WERI-Rb-1 (cell line): ENCODE measurements around the gene TMEM109.

Experiments
- DNase-seq: peaks from one replicate; pipeline ENCODE4 v3.0.0-alpha.2; 2020
- H3K27ac ChIP-seq: fragments of 250-450 bp; sonication (Bioruptor Pico); 2 replicates; pipeline ENCODE4 v1.5.1; 2020; ENCODE audit warnings: mild to moderate bottlenecking, moderate library complexity
- H3K27me3 ChIP-seq: fragments of 250-450 bp; sonication (Bioruptor Pico); 2 replicates; pipeline ENCODE4 v1.5.1; 2021; ENCODE audit warnings: mild to moderate bottlenecking, low read depth, moderate library complexity; ENCODE audit not compliant: insufficient read depth, severe bottlenecking
- H3K36me3 ChIP-seq: fragments of 250-450 bp; sonication (Bioruptor Pico); 2 replicates; pipeline ENCODE4 v1.5.1; 2020; ENCODE audit warnings: mild to moderate bottlenecking, moderate library complexity
- H3K4me3 ChIP-seq: 2 replicates; pipeline ENCODE4 v1.5.1; 2011; ENCODE audit warnings: low read depth, mild to moderate bottlenecking, control low read depth, low read length
- H3K9me3 ChIP-seq: fragments of 250-450 bp; sonication (Bioruptor Pico); 2 replicates; pipeline ENCODE4 v1.5.1; 2021; ENCODE audit warnings: mild to moderate bottlenecking, moderate library complexity; ENCODE audit not compliant: severe bottlenecking
- TF ChIP-seq, protein P1 (sequence below): IDR thresholded peaks from 2 replicates; pipeline ENCODE4 v1.5.1; 2011; ENCODE audit warnings: low read depth, mild to moderate bottlenecking, control low read depth, inconsistent platforms, low read length

Gene TMEM109

DNA sequence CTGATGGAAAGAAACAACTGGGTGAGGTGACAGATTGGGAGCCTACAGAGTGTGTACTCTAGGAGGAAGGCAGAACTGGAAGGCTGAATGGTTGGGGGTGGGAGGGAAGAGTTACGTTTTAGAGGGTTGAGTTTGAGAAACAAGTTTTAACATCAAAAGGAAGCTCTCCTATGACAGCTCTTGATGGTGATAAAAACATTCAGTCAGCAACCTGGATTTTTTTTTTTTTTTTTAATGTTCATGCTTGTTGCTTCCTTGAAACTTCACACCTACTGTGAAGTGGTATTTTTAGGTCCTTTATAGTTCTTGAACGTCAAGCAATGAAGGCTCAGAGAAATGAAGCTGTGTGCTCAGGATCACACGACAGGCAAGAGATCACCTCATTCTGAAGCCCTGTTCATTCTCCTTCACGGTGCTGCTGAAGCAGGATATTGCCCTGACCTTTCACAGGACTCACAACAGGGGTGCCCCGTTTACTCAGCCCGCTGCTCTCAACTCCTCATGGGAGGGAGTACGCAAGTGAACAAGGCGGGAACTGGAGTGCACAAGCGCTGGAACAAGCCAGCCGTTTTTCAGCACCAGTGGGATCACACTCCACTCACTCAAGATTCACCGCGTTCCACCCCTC, 1.6 kb upstream of the TMEM109 start:
- H3K36me3 ChIP-seq, result peaks cover 22% of the 10 kb centered on the region
- H3K27me3 ChIP-seq, result no peaks in the 10 kb centered on the region
- H3K9me3 ChIP-seq, result no peaks in the 10 kb centered on the region
- TF ChIP-seq, protein P1, sequence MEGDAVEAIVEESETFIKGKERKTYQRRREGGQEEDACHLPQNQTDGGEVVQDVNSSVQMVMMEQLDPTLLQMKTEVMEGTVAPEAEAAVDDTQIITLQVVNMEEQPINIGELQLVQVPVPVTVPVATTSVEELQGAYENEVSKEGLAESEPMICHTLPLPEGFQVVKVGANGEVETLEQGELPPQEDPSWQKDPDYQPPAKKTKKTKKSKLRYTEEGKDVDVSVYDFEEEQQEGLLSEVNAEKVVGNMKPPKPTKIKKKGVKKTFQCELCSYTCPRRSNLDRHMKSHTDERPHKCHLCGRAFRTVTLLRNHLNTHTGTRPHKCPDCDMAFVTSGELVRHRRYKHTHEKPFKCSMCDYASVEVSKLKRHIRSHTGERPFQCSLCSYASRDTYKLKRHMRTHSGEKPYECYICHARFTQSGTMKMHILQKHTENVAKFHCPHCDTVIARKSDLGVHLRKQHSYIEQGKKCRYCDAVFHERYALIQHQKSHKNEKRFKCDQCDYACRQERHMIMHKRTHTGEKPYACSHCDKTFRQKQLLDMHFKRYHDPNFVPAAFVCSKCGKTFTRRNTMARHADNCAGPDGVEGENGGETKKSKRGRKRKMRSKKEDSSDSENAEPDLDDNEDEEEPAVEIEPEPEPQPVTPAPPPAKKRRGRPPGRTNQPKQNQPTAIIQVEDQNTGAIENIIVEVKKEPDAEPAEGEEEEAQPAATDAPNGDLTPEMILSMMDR, result no peak
- no peak for DNase-seq
- no peak overlapping the region for H3K4me3 ChIP-seq
- H3K27ac ChIP-seq, result no peak overlapping the region

DNA sequence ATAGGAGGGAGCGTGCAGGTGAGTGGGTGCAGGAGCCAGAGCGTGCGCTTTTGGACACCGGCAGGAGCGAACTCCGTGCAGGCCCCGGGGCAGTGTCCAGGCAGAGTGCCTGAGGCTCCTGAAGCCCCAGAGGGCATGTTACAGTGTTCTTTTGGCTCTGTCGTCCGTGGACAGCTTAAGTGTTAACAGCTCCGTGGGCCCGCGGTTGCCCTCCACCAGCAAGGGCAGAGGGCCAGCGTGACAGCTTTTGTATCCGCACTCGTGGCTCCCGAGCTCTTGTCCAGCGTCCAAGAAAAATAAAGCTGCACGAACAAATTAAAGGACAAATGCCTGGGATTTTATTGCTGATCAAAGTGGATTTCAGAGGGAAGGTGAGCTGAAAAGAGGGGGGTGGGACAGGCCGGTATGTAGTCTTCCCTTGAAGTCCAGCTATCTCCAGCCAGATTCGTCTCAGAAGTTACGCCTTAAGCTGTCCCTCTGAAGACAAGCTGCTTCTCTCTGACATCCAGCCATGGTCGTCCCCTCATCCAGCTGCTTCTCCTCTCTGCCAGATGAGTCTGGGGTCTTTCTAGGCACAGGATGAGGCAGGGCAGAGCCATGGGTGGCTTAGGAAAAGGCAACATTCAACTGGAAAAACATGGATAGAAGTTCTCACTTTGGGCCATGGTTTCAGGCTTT, 968 bp upstream of the TMEM109 start:
- H3K4me3 ChIP-seq, result peak overlapping the region; percentile 49
- peaks cover 23% of the 10 kb centered on the region for H3K36me3 ChIP-seq
- H3K27ac ChIP-seq, result peak overlapping the region; percentile 97
- H3K27me3 ChIP-seq, result no peaks in the 10 kb centered on the region
- TF ChIP-seq, protein P1, result no peak
- DNase-seq, result no peak
- no peaks in the 10 kb centered on the region for H3K9me3 ChIP-seq

DNA sequence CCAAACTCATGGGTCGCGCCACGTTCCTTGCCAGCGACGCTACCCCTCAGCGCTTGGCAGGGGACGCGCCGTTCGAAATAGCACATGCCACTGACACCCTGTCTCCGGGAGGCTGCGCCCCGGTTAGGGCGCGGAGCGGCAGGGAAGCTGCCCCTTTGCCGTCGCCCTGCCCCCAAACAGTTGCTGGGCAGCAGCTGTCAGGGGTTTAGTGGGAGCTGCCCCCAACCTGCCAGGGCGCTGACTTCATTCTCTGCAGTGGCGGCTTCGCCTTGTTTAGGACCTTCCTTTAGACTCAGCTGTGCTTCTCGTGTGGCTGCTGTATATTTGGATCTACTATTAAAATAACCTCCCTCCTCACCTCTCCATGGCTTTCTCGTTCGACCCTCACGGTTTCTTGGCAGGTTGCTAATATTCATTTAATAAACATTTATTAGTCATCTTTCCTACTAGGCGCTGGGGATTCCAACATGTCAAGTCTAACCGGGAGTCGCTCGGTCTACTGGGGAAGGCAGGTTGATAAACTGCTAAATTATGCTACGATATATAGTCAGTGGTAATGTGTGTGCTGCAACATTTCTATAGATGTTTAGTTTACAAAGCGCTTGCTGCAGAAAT, 782 bp downstream of the TMEM109 start:
- H3K36me3 ChIP-seq, result peaks cover 27% of the 10 kb centered on the region
- H3K9me3 ChIP-seq, result no peaks in the 10 kb centered on the region
- H3K27ac ChIP-seq, result peak overlapping the region; percentile 97
- peak; percentile 65 for DNase-seq
- no peaks in the 10 kb centered on the region for H3K27me3 ChIP-seq
- peak overlapping the region; percentile 49 for H3K4me3 ChIP-seq
- TF ChIP-seq, protein P1, result no peak

DNA sequence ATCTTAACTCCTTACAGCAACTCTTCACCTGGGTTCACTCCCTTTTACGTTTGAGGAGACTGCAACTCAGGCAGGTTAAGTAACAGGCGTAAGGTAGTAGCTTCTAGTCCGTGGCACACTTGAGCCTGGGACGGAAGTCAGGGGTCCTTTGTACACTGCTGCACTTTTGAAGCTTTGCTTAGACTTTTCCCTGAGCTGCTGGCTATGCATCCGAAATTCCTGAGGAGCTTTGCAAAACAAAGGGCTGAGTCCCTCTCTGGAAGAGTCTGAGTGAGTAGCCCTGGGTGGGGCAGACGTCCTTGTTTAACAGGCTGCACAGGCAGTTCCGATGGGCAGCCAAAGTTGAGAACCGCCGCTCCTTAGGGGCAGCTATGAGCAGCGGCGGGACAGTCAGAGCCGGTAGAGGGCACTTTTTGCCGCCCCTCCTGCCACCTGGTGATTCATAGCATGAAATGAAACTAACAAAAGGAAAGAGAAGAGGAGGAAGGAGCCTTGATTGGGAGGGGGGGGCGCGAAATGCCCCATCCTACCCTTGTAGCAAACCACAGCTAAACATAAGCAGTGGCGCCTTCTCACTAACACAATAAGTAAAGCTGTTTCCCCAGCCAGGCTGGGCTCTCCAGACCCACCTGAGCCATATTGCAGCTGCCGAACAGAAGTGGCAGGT, 1.4 kb downstream of the TMEM109 start:
- TF ChIP-seq, protein P1, result no peak
- Histone ChIP-seq H3K27me3 (no peaks in the 10 kb centered on the region), H3K9me3 (no peaks in the 10 kb centered on the region), H3K27ac (peak overlapping the region; percentile 97), H3K36me3 (peaks cover 33% of the 10 kb centered on the region), H3K4me3 (peak overlapping the region; percentile 49)
- DNase-seq, result no peak

DNA sequence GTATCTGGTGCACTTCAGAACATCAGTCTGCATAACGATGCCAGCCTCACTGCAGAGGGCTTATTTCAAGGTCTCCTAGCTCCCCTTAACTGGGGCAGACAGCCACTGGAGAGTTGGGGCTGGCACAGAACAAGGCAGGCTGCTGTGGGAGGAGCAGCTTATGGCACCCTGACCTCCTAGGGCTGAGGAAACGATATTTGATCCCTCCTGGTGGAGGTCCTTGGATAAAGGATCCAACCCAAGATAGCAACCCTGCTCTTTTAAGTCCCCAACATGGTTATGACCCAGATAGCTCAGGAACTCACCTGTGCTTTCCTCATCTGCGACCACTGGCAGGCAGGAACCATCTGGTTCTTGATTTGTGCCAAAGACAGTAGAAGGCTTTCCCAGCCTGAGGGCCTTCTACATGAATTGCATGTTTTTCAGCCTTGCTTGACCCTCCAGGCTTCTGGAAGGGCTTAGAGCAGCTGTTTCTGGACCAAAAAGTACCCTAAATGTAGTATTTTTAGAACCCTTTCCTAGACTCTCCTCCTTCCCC, 2.8 kb downstream of the TMEM109 start:
- Histone ChIP-seq H3K27ac (no peak overlapping the region), H3K36me3 (peaks cover 47% of the 10 kb centered on the region), H3K27me3 (no peaks in the 10 kb centered on the region), H3K4me3 (no peak overlapping the region), H3K9me3 (no peaks in the 10 kb centered on the region)
- TF ChIP-seq, protein P1, result no peak
- DNase-seq, result no peak
